ENCODE measurements around the gene SIGLEC11.

Gene SIGLEC11

DNA sequence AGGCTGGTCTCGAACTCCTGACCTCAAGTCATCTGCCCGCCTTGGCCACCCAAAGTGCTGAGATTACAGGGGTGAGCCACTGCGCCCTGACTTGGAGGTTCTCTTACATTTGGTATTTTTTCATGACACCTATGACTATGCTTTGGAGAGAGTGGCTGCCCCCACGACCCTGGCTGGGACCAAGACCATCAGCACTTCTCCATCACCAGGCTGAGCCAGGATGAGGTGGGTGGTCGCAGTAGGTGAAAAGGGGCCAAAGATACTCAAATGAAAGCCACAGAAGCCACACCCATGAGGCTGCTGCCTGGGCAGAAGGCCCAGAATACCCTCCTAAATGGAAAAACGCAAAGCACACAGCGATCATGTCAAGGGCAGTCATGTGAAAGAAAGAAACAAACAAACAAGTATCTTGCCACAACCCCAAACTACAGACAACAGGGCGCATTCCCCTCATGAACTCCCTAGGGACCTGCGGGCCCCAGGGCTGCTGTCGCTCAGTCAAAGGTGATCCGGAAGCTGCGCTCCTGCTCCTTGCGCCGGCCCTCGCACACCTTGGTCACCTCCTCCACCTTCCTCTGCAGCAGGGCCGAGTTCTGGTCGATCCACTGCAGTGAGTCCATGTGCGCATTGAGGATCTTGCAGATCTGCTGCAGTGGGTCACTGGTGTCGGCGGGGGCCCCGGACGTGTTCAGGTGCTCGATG lies 53.1 kb downstream of the SIGLEC11 start:
- DNase-seq (ENCODE audit: low spot score): no peak
- no peak for FAIRE-seq

DNA sequence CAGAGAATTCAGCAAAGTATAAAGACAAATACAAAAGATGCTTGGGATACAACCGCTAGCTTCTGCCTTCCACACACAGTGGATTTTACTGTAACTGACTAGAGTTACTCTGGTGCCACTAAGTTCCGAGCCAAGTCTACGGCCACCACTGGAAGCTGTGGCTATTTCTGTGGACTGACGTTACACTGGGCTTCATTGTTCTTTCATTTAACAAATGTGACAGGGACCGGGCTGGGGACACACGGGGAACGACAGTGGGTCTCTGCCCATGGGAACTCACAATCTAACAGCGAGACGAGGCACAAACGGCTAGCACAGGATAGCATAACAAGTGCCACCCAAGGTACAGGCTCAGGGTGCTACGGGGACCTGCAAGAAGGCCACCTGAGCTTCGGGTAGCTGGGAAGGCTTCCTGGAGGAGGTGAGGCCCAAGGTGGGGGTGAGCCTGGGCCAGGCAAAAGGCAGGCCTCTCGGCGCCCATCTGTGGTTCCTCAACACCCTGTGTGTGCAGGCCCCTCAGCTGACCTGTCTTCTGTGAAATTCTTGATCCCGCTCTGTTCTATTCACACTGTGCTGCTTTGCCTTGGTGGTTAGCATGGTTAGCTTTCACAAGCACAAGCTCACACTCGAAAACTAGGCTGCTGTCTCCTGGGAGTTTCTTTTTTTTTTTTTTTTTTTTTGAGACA lies 54.0 kb downstream of the SIGLEC11 start:
- no peak for FAIRE-seq
- no peak for DNase-seq (ENCODE audit: low spot score)

DNA sequence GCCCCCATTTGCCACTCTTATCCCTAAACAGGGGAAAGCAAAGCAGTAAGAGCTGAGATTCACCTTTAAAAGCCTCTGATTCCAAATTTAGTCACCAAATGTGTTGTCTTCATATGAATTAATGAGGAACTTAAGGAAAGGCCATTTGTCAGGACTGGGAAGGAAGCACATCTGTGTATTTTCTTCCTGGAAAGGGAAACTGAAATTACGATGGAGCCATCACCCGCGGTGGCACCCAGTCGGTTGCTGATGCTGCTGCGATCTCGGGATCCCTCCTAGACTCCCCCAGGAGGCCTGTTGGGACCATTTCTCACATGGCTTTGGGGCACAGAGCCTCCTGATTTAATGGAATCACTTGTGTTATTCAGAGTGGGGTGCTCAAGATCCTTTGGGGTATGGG lies 56.8 kb downstream of the SIGLEC11 start:
- DNase-seq (ENCODE audit: low spot score): no peak
- no peak for FAIRE-seq
